CD14-positive monocyte (primary cell): ENCODE data around the gene FAM240A. TPM values are rescaled to one million over a fixed set of nuclear protein-coding genes. Genes with fewer than 3 reads are reported as not detected.

Source experiments
- DNase-seq, 3 donors: peaks; one replicate each; pipeline ENCODE4 v3.0.0-alpha.2; 2011 to 2022
- H2AFZ ChIP-seq: 2 replicates; pipeline ENCODE4 v1.6.0; 2012; ENCODE audit warnings: mild to moderate bottlenecking, low read depth, low read length, inconsistent platforms; ENCODE audit not compliant: insufficient read depth, poor library complexity, severe bottlenecking
- H3K27ac ChIP-seq, 2 donors: 1 replicate in 1 of 2; 2 replicates in 1 of 2; pipeline ENCODE4 v1.5.1; 2012 to 2013; ENCODE audit warnings: low read length in 2 of 2, control low read depth in 1 of 2, inconsistent platforms in 1 of 2, low read depth in 1 of 2, mild to moderate bottlenecking in 1 of 2
- H3K27me3 ChIP-seq, 2 donors: one replicate each; pipeline versions ENCODE4 v1.6.0 to v1.6.1; 2011 to 2013; ENCODE audit warnings: low read length in 2 of 2; ENCODE audit not compliant: control insufficient read depth in 2 of 2, insufficient read depth in 2 of 2
- H3K36me3 ChIP-seq, 2 donors: replicated peaks in 1 of 2; 1 replicate in 1 of 2; 2 replicates in 1 of 2; pipeline versions ENCODE4 v1.5.1 to v1.6.1; 2012 to 2013; ENCODE audit warnings: low read length in 2 of 2, control low read depth in 1 of 2, inconsistent platforms in 1 of 2, mild to moderate bottlenecking in 1 of 2; ENCODE audit not compliant: insufficient read depth in 2 of 2, control insufficient read depth in 1 of 2
- H3K4me1 ChIP-seq, 2 donors: 1 replicate in 1 of 2; 2 replicates in 1 of 2; pipeline versions ENCODE4 v1.5.1 to v1.6.1; 2012 to 2013; ENCODE audit warnings: low read length in 2 of 2, control low read depth in 1 of 2, inconsistent platforms in 1 of 2, mild to moderate bottlenecking in 1 of 2, moderate library complexity in 1 of 2; ENCODE audit not compliant: insufficient read depth in 2 of 2, control insufficient read depth in 1 of 2
- H3K4me2 ChIP-seq: replicated peaks from 2 replicates; pipeline ENCODE3; 2012; ENCODE audit warnings: low read length, moderate library complexity, mild to moderate bottlenecking; ENCODE audit not compliant: poor library complexity, severe bottlenecking; ENCODE audit errors: extremely low read depth
- H3K4me3 ChIP-seq, 3 experiments: fragments of 200-600 bp in 1 of 3; sonication (generic) in 1 of 3; replicated peaks in 1 of 3; 1 replicate in 2 of 3; 2 replicates in 1 of 3; pipeline ENCODE4 v1.5.1; 2011 to 2013; ENCODE audit warnings: low read length in 3 of 3, mild to moderate bottlenecking in 3 of 3, control low read depth in 2 of 3, low read depth in 2 of 3, inconsistent platforms in 1 of 3, moderate library complexity in 1 of 3
- H3K79me2 ChIP-seq: 2 replicates; pipeline ENCODE4 v1.6.0; 2012; ENCODE audit warnings: mild to moderate bottlenecking, control low read depth, inconsistent platforms, low read length, moderate library complexity; ENCODE audit not compliant: insufficient read depth
- H3K9ac ChIP-seq: 2 replicates; pipeline ENCODE4 v1.6.0; 2017; ENCODE audit warnings: low read length, mild to moderate bottlenecking; ENCODE audit not compliant: insufficient read depth, poor library complexity, severe bottlenecking
- H3K9me3 ChIP-seq, 2 donors: replicated peaks in 1 of 2; 1 replicate in 1 of 2; 2 replicates in 1 of 2; pipeline versions ENCODE4 v1.5.1 to v1.6.1; 2012 to 2013; ENCODE audit warnings: low read length in 2 of 2, control low read depth in 1 of 2; ENCODE audit not compliant: control insufficient read depth in 1 of 2, insufficient read depth in 1 of 2
- H4K20me1 ChIP-seq: 2 replicates; pipeline ENCODE4 v1.6.0; 2012; ENCODE audit warnings: mild to moderate bottlenecking, low read length, control low read depth, moderate library complexity; ENCODE audit not compliant: insufficient read depth
- H3K27ac Mint-ChIP-seq, 7 donors: one replicate each; pipeline ENCODE4 v1.8.0; 2020; ENCODE audit warnings: mild to moderate bottlenecking in 7 of 7, mixed read lengths in 7 of 7, moderate library complexity in 6 of 7, inconsistent platforms in 2 of 7
- H3K27me3 Mint-ChIP-seq, 3 donors: one replicate each; pipeline ENCODE4 v1.8.0; 2021 to 2022; ENCODE audit warnings: low read depth in 3 of 3, mild to moderate bottlenecking in 3 of 3, mixed read lengths in 3 of 3, moderate library complexity in 3 of 3, inconsistent platforms in 1 of 3
- H3K36me3 Mint-ChIP-seq, 2 donors: one replicate each; pipeline ENCODE4 v1.8.0; 2020; ENCODE audit warnings: mixed read lengths in 2 of 2, inconsistent platforms in 1 of 2, mild to moderate bottlenecking in 1 of 2
- H3K4me1 Mint-ChIP-seq: one replicate; pipeline ENCODE4 v1.8.0; 2020; ENCODE audit warnings: mild to moderate bottlenecking, mixed read lengths
- H3K4me3 Mint-ChIP-seq, 2 donors: one replicate each; pipeline ENCODE4 v1.8.0; 2020; ENCODE audit warnings: mild to moderate bottlenecking in 2 of 2, mixed read lengths in 2 of 2, moderate library complexity in 1 of 2
- H3K9me3 Mint-ChIP-seq, 7 donors: one replicate each; pipeline ENCODE4 v1.8.0; 2020 to 2022; ENCODE audit warnings: mixed read lengths in 7 of 7, mild to moderate bottlenecking in 6 of 7, moderate library complexity in 6 of 7, inconsistent platforms in 2 of 7
- WGBS: methylation state at CpG from one replicate; pipeline ENCODE4 v1.1.5; 2013; ENCODE audit warnings: missing lambda C conversion rate; ENCODE audit not compliant: insufficient coverage; 5-methylcytosine and 5-hydroxymethylcytosine counted together
- intact Hi-C, 2 donors: fragments of 100-400 bp; cut with micrococcal nuclease; formaldehyde crosslinking; loops; one replicate each; pipeline versions ENCODE4 v1.15.0 to v1.15.1; 2023
- polyA plus RNA-seq, 3 donors: library from polyadenylated mRNA; depleted of rRNA in 1 of 3; unstranded in 2 of 3; stranded (reverse) in 1 of 3; fragments of 300-500 nt in 2 of 3; fragments of >200 nt in 1 of 3; fragmentation: Illumina TruSeq in 2 of 3; gene quantifications; 1 replicate in 2 of 3; 2 replicates in 1 of 3; pipeline ENCODE4 v1.2.3, GENCODE V29; 2012 to 2021
- TF ChIP-seq, protein P1 (sequence below): fragments of 200-600 bp; IDR thresholded peaks from one replicate; pipeline ENCODE4 v1.8.0; 2022; ENCODE audit warnings: antibody characterized with exemption, mild to moderate bottlenecking

FAM240A gene
- polyA plus RNA-seq, 3 donors = not detected

GRCh38 chr3:46639221-46639620 is 26.9 kb downstream of the FAM240A start:
- no peak overlapping the region for H3K9ac ChIP-seq
- no peaks in the 10 kb centered on the region for H3K79me2 ChIP-seq
- no peak overlapping the region for H3K27ac Mint-ChIP-seq
- H3K4me3 Mint-ChIP-seq = no peak overlapping the region
- no peaks in the 10 kb centered on the region for H3K27me3 ChIP-seq
- peaks cover 4 to 10% (median 7%) of the 10 kb centered on the region in 3 donors for H3K27me3 Mint-ChIP-seq
- H3K4me3 ChIP-seq = no peak overlapping the region
- no peak overlapping the region for H2AFZ ChIP-seq
- no peak overlapping the region for H3K4me2 ChIP-seq
- no peak for DNase-seq
- peaks cover 12% of the 10 kb centered on the region for H3K4me1 Mint-ChIP-seq
- H4K20me1 ChIP-seq = no peaks in the 10 kb centered on the region
- no peaks in the 10 kb centered on the region for H3K36me3 ChIP-seq
- H3K9me3 ChIP-seq = peaks cover 0 to 7% of the 10 kb centered on the region in 2 donors
- no peak overlapping the region for H3K27ac ChIP-seq
- H3K36me3 Mint-ChIP-seq = no peaks in the 10 kb centered on the region
- intact Hi-C loops = loop anchor here in 1 of 2 donors (10.0 kb wide), 1 partner anchor 154 kb away; no protein-coding TSS in a partner anchor
- peaks cover 5 to 13% (median 10%) of the 10 kb centered on the region in 7 donors for H3K9me3 Mint-ChIP-seq
- H3K4me1 ChIP-seq = no peaks in the 10 kb centered on the region
- TF ChIP-seq, protein P1, sequence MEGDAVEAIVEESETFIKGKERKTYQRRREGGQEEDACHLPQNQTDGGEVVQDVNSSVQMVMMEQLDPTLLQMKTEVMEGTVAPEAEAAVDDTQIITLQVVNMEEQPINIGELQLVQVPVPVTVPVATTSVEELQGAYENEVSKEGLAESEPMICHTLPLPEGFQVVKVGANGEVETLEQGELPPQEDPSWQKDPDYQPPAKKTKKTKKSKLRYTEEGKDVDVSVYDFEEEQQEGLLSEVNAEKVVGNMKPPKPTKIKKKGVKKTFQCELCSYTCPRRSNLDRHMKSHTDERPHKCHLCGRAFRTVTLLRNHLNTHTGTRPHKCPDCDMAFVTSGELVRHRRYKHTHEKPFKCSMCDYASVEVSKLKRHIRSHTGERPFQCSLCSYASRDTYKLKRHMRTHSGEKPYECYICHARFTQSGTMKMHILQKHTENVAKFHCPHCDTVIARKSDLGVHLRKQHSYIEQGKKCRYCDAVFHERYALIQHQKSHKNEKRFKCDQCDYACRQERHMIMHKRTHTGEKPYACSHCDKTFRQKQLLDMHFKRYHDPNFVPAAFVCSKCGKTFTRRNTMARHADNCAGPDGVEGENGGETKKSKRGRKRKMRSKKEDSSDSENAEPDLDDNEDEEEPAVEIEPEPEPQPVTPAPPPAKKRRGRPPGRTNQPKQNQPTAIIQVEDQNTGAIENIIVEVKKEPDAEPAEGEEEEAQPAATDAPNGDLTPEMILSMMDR = no peak

DNA sequence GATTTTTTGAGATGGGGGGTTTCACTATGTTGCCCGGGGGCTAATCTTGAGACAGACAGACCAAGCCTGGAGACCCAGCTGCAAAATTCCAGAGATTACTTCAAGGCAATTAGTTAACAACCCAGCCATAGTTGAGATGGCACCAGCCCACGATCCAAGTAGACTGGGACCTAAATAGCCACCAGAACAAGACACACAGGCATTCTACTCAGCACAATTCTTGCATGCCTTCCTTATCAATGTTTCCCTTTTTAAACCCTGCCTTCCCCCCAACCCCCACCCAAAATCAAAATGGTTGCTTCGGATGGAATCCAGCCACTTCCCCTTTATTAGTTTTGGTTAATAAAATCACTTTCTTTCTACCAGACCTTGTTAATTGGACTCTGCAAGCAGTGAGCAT is 28.6 kb downstream of the FAM240A start:
- Histone ChIP-seq H3K4me2 (no peak overlapping the region), H3K27ac (no peak overlapping the region), H4K20me1 (no peaks in the 10 kb centered on the region), H3K4me3 (no peak overlapping the region), H3K4me1 (no peaks in the 10 kb centered on the region), H3K9me3 (peaks cover 0 to 7% of the 10 kb centered on the region in 2 donors), H3K79me2 (no peaks in the 10 kb centered on the region), H3K9ac (no peak overlapping the region), H2AFZ (no peak overlapping the region), H3K36me3 (no peaks in the 10 kb centered on the region), H3K27me3 (no peaks in the 10 kb centered on the region)
- no peaks in the 10 kb centered on the region for H3K36me3 Mint-ChIP-seq
- peaks cover 6% of the 10 kb centered on the region for H3K4me1 Mint-ChIP-seq
- no peak overlapping the region for H3K27ac Mint-ChIP-seq
- H3K27me3 Mint-ChIP-seq = peaks cover 4 to 10% (median 7%) of the 10 kb centered on the region in 3 donors
- peaks cover 5 to 13% (median 10%) of the 10 kb centered on the region in 7 donors for H3K9me3 Mint-ChIP-seq
- no peak for DNase-seq
- WGBS = 71% methylated on average over 1 of the region's 3 CpGs
- TF ChIP-seq, protein P1 = no peak
- no peak overlapping the region for H3K4me3 Mint-ChIP-seq
- intact Hi-C loops = no loop called here
